Endothelial cell of umbilical vein (primary cell): ENCODE data around the gene CNTNAP2. TPM values are rescaled to one million over a fixed set of nuclear protein-coding genes. Genes with fewer than 3 reads are reported as not detected.

Experiments
- BruUV-seq: library from RNA; stranded (reverse); fragments of 400-500 nt; replicated peaks from 2 replicates; lab custom pipeline; 2021; lab: Mats Ljungman, UMichigan
- CTCF ChIA-PET: fragments of 300-600, 350-600 bp; sonication (Branson Sonifier 250); formaldehyde crosslinking; loops from one replicate; lab custom pipeline; 2021; ENCODE audit warnings: antibody characterized with exemption, inconsistent platforms; lab: Charles Lee
- POLR2A ChIA-PET: fragments of 300-600, 350-600 bp; sonication (Branson Sonifier 250); formaldehyde crosslinking; loops from one replicate; lab custom pipeline; 2021; ENCODE audit warnings: antibody characterized with exemption, inconsistent platforms; lab: Charles Lee
- DNase-seq: peaks from one replicate; pipeline ENCODE4 v3.0.0-alpha.2; 2011; ENCODE audit warnings: low read depth, low spot score
- FAIRE-seq: peaks from 2 replicates; lab custom pipeline; 2011; peaks lifted over from hg19 to GRCh38; lab: Jason Lieb, UNC
- H2AFZ ChIP-seq: 2 replicates; pipeline ENCODE4 v1.6.0; 2012; ENCODE audit warnings: low read depth, low read length, control low read depth, inconsistent platforms
- H3K27ac ChIP-seq: 2 replicates; pipeline ENCODE4 v1.5.1; 2011; ENCODE audit warnings: low read depth, mild to moderate bottlenecking, control low read depth, low read length, moderate library complexity; ENCODE audit not compliant: insufficient read depth
- H3K27me3 ChIP-seq, 2 experiments: 2 replicates each; pipeline versions ENCODE4 v1.6.0 to v1.6.1; 2011; ENCODE audit warnings: low read length in 2 of 2, mixed read lengths in 1 of 2; ENCODE audit not compliant: control insufficient read depth in 2 of 2, insufficient read depth in 2 of 2
- H3K36me3 ChIP-seq, 2 experiments: 2 replicates in 1 of 2; 3 replicates in 1 of 2; pipeline ENCODE4 v1.5.1; 2011; ENCODE audit warnings: low read length in 2 of 2, mild to moderate bottlenecking in 1 of 2, moderate library complexity in 1 of 2; ENCODE audit not compliant: control insufficient read depth in 2 of 2, insufficient read depth in 2 of 2; ENCODE audit errors: extremely low read depth in 1 of 2
- H3K4me1 ChIP-seq: 3 replicates; pipeline ENCODE4 v1.5.1; 2011; ENCODE audit warnings: mild to moderate bottlenecking, low read length; ENCODE audit not compliant: control insufficient read depth, insufficient read depth; ENCODE audit errors: extremely low read depth
- H3K4me2 ChIP-seq: 2 replicates; pipeline ENCODE4 v1.6.1; 2011; ENCODE audit warnings: low read length, control low read depth, mixed read lengths; ENCODE audit not compliant: insufficient read depth
- H3K4me3 ChIP-seq, 3 experiments: fragments of 200-600 bp in 1 of 3; sonication (generic), shearing (Covaris generic) in 1 of 3; replicated peaks in 1 of 3; 2 replicates each; pipeline ENCODE4 v1.5.1; 2011 to 2016; ENCODE audit warnings: control low read depth in 3 of 3, low read length in 3 of 3, mild to moderate bottlenecking in 2 of 3, inconsistent platforms in 1 of 3, low read depth in 1 of 3, moderate library complexity in 1 of 3; ENCODE audit not compliant: insufficient read depth in 1 of 3
- H3K79me2 ChIP-seq: 2 replicates; pipeline ENCODE4 v1.6.0; 2012; ENCODE audit warnings: low read length, inconsistent platforms; ENCODE audit not compliant: control insufficient read depth, insufficient read depth
- H3K9ac ChIP-seq: replicated peaks from 2 replicates; pipeline ENCODE3; 2011; ENCODE audit warnings: low read length, control low read depth; ENCODE audit not compliant: insufficient read depth; ENCODE audit errors: extremely low read depth
- H3K9me1 ChIP-seq: replicated peaks from 3 replicates; pipeline ENCODE4 v1.6.0; 2011; ENCODE audit warnings: mild to moderate bottlenecking, low read length; ENCODE audit not compliant: control insufficient read depth, insufficient read depth; ENCODE audit errors: extremely low read depth
- H3K9me3 ChIP-seq: replicated peaks from 2 replicates; pipeline ENCODE4 v1.5.1; 2012; ENCODE audit warnings: low read length, inconsistent platforms; ENCODE audit not compliant: control insufficient read depth, insufficient read depth
- H4K20me1 ChIP-seq: replicated peaks from 2 replicates; pipeline ENCODE3; 2011; ENCODE audit warnings: mild to moderate bottlenecking, low read length; ENCODE audit not compliant: control insufficient read depth, insufficient read depth; ENCODE audit errors: extremely low read depth
- EZH2 ChIP-seq: IDR thresholded peaks from 2 replicates; pipeline ENCODE4 v1.6.1; 2012; ENCODE audit warnings: borderline replicate concordance, low read depth, mild to moderate bottlenecking, moderate library complexity, low read length, inconsistent platforms; ENCODE audit not compliant: severe bottlenecking
- FOS ChIP-seq: IDR thresholded peaks from 2 replicates; pipeline ENCODE4 v1.6.1; 2011; ENCODE audit warnings: mild to moderate bottlenecking, low read length, moderate library complexity, borderline replicate concordance; ENCODE audit not compliant: insufficient read depth
- GATA2 ChIP-seq: IDR thresholded peaks from 2 replicates; pipeline ENCODE4 v1.7.0; 2011; ENCODE audit warnings: low read depth, mild to moderate bottlenecking, moderate library complexity, mixed read lengths, low read length; ENCODE audit not compliant: insufficient read length, insufficient read depth
- JUN ChIP-seq: IDR thresholded peaks from 2 replicates; pipeline ENCODE4 v1.6.1; 2011; ENCODE audit warnings: borderline replicate concordance, low read depth; ENCODE audit not compliant: insufficient read length, insufficient read depth
- MYC ChIP-seq: IDR thresholded peaks from one replicate; pipeline ENCODE4 v1.6.1; 2011; ENCODE audit warnings: mild to moderate bottlenecking, low read depth, low read length
- POLR2A ChIP-seq: IDR thresholded peaks from 2 replicates; pipeline ENCODE4 v1.6.1; 2012; ENCODE audit warnings: low read depth, mild to moderate bottlenecking, control low read depth, low read length
- POLR2AphosphoS5 ChIP-seq: IDR thresholded peaks from 2 replicates; pipeline ENCODE4 v1.6.1; 2012; ENCODE audit warnings: low read depth, mild to moderate bottlenecking, control low read depth, low read length, moderate library complexity; ENCODE audit not compliant: insufficient read depth
- dilution Hi-C: fragments of 300-500 bp; cut with MboI; formaldehyde crosslinking; loops from one replicate; pipeline ENCODE4 v1.15.0; 2019; ENCODE audit warnings: low sequenced_read_pairs; ENCODE audit not compliant: extremely low pct_ligation_motif_present
- intact Hi-C: fragments of 100-400 bp; cut with micrococcal nuclease; formaldehyde crosslinking; loops from one replicate; pipeline ENCODE4 v1.10.0; 2022
- polyA plus RNA-seq, 4 experiments: library from polyadenylated mRNA; depleted of rRNA in 3 of 4; stranded (reverse) in 3 of 4; unstranded in 1 of 4; fragments of >200 nt; gene quantifications; 2 replicates each; pipeline versions ENCODE4 v1.2.1 to v1.2.3, GENCODE V29; 2011 to 2012; ENCODE audit warnings: missing spikeins in 1 of 4
- total RNA-seq: library from RNA; stranded (reverse); gene quantifications from 2 replicates; pipeline ENCODE4 v1.2.3, GENCODE V29; 2021
- TF ChIP-seq, protein P1 (sequence below), 2 donors: IDR thresholded peaks; 1 replicate in 1 of 2; 2 replicates in 1 of 2; pipeline ENCODE4 v1.5.1; 2011; ENCODE audit warnings: low read length in 2 of 2, mild to moderate bottlenecking in 2 of 2, moderate library complexity in 2 of 2, control low read depth in 1 of 2, inconsistent platforms in 1 of 2, low read depth in 1 of 2; ENCODE audit not compliant: insufficient read depth in 1 of 2; ENCODE audit errors: extremely low read depth in 1 of 2
- TF ChIP-seq, protein P2 (sequence below): IDR thresholded peaks from 2 replicates; pipeline ENCODE4 v1.6.1; 2011; ENCODE audit not compliant: insufficient read depth, insufficient read length

CNTNAP2 gene
- total and polyA plus RNA-seq, 2 donors (not counting 3 experiments of a cell fraction or from before 2014, with no cell fraction given), result not detected

DNA sequence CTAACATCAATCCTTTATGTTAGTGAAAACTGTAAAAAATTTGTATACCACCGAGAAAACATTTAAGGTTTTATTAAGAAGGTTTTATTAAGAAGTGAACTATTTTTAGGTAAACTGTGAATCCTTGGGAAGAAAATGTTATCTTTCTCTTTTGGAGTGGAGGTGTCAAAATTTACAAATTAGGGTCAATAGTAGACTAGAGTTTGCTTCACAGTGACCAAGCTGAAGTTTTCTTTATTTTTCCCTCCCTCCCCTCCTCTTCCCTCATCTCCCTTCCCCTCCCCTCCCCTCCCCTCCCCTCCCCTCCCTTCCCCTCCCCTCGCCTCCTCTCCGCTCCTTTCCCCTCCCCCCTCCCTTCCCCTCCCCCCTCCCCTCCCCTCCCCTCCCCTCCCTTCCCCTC, 168.8 kb downstream of the CNTNAP2 start:
- no peak overlapping the region for H3K4me2 ChIP-seq
- BruUV-seq, result no TSS peak
- H3K27me3 ChIP-seq, result no peaks in the 10 kb centered on the region
- no peak for DNase-seq
- no peaks in the 10 kb centered on the region for H3K79me2 ChIP-seq
- no peak overlapping the region for H3K9ac ChIP-seq
- no peaks in the 10 kb centered on the region for H4K20me1 ChIP-seq
- intact Hi-C loops (no loop called here), dilution Hi-C loops (no loop called here)
- no peaks in the 10 kb centered on the region for H3K36me3 ChIP-seq
- no peak overlapping the region for H3K27ac ChIP-seq
- no peaks in the 10 kb centered on the region for H3K4me1 ChIP-seq
- no peak overlapping the region for H2AFZ ChIP-seq
- POLR2A ChIA-PET, result no interaction called here
- CTCF ChIA-PET, result no interaction called here
- no peak for FAIRE-seq
- H3K9me3 ChIP-seq, result peaks cover 2% of the 10 kb centered on the region
- TF ChIP-seq POLR2A (no peak), POLR2AphosphoS5 (no peak), FOS (no peak)
- TF ChIP-seq, protein P1, sequence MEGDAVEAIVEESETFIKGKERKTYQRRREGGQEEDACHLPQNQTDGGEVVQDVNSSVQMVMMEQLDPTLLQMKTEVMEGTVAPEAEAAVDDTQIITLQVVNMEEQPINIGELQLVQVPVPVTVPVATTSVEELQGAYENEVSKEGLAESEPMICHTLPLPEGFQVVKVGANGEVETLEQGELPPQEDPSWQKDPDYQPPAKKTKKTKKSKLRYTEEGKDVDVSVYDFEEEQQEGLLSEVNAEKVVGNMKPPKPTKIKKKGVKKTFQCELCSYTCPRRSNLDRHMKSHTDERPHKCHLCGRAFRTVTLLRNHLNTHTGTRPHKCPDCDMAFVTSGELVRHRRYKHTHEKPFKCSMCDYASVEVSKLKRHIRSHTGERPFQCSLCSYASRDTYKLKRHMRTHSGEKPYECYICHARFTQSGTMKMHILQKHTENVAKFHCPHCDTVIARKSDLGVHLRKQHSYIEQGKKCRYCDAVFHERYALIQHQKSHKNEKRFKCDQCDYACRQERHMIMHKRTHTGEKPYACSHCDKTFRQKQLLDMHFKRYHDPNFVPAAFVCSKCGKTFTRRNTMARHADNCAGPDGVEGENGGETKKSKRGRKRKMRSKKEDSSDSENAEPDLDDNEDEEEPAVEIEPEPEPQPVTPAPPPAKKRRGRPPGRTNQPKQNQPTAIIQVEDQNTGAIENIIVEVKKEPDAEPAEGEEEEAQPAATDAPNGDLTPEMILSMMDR (IDR thresholded peaks at IDR 0.05; ENCODE audit: extremely low read depth in 1 of 2, insufficient read depth in 1 of 2, low read depth in 1 of 2, low read length in 2 of 2), result no peak
- no peaks in the 10 kb centered on the region for H3K9me1 ChIP-seq
- no peak overlapping the region for H3K4me3 ChIP-seq

DNA sequence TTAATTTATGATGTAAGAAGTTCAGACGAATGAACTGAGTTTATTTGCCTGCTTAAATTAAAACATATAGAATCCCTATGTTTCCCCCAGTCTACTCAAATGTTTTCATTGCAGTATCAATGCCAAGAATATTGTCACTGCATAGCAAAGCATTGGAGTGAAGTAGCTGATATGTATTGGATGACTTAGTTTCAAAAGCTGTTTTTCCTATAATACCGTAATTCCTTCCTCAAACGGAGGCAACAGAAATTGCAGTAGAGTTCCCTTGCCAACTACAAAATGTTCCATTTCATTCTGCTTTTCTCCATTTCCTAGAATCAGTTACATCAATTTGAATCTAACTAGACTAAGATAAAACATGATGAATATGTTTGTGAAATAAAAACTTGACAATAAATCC, 174.1 kb downstream of the CNTNAP2 start:
- Histone ChIP-seq H4K20me1 (no peaks in the 10 kb centered on the region), H3K27ac (no peak overlapping the region), H3K27me3 (no peaks in the 10 kb centered on the region), H3K4me2 (no peak overlapping the region), H3K9ac (no peak overlapping the region), H3K79me2 (no peaks in the 10 kb centered on the region), H3K4me1 (no peaks in the 10 kb centered on the region), H3K36me3 (no peaks in the 10 kb centered on the region), H2AFZ (no peak overlapping the region), H3K9me1 (no peaks in the 10 kb centered on the region), H3K4me3 (no peak overlapping the region), H3K9me3 (no peaks in the 10 kb centered on the region)
- TF ChIP-seq MYC, result no peak
- no peak for TF ChIP-seq GATA2
- TF ChIP-seq, protein P1 (IDR thresholded peaks at IDR 0.05; ENCODE audit: extremely low read depth in 1 of 2, insufficient read depth in 1 of 2, low read depth in 1 of 2, low read length in 2 of 2), result no peak
- TF ChIP-seq EZH2, result no peak
- no peak for TF ChIP-seq JUN
- TF ChIP-seq POLR2AphosphoS5, result no peak
- TF ChIP-seq POLR2A, result no peak
- TF ChIP-seq FOS, result no peak
- TF ChIP-seq, protein P2, sequence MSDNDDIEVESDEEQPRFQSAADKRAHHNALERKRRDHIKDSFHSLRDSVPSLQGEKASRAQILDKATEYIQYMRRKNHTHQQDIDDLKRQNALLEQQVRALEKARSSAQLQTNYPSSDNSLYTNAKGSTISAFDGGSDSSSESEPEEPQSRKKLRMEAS, result no peak
- BruUV-seq, result no TSS peak
- FAIRE-seq (no peak), DNase-seq (no peak)
- intact Hi-C loops (no loop called here), dilution Hi-C loops (no loop called here)
- CTCF ChIA-PET, result no interaction called here
- POLR2A ChIA-PET, result no interaction called here
